ENCODE data around the gene CCL4L2.

DNA sequence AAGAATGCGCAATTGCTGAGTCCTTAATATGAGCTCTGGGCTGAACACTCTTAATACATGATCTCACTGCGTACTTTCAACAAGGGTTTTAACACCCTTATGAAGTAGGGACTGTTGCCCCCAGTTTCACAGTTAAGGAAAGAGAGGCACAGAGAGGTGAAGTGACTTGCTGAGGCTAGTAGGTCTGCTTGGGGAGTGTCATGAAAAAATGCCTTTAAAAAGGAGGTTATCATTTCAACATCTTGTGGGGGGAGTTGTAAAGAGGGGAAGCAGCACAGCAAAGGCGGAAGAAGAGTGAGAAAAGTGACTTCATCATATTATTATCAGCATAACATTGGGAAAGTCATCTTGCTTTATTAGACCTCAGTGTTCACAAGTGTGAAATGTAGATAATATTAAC is 2.1 kb downstream of the CCL4L2 start:
- TF ChIP-seq, protein P1, sequence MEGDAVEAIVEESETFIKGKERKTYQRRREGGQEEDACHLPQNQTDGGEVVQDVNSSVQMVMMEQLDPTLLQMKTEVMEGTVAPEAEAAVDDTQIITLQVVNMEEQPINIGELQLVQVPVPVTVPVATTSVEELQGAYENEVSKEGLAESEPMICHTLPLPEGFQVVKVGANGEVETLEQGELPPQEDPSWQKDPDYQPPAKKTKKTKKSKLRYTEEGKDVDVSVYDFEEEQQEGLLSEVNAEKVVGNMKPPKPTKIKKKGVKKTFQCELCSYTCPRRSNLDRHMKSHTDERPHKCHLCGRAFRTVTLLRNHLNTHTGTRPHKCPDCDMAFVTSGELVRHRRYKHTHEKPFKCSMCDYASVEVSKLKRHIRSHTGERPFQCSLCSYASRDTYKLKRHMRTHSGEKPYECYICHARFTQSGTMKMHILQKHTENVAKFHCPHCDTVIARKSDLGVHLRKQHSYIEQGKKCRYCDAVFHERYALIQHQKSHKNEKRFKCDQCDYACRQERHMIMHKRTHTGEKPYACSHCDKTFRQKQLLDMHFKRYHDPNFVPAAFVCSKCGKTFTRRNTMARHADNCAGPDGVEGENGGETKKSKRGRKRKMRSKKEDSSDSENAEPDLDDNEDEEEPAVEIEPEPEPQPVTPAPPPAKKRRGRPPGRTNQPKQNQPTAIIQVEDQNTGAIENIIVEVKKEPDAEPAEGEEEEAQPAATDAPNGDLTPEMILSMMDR (IDR thresholded peaks at IDR 0.05), result no peak
- TF ChIP-seq POLR2A (IDR thresholded peaks at IDR 0.05), result no peak
